SU-DHL-6 (cell line): Measurements from ENCODE around the gene NECAB2.

Experiments used
- CTCF ChIP-seq: fragments of 200-600 bp; sonication (generic); IDR thresholded peaks from one replicate; pipeline ENCODE4 v1.5.1; 2017; ENCODE audit warnings: antibody characterized with exemption, mild to moderate bottlenecking, low read length, moderate library complexity; ENCODE audit not compliant: insufficient read depth, poor library complexity, severe bottlenecking
- EZH2phosphoT487 ChIP-seq: fragments of 200-600 bp; sonication (generic), shearing (Covaris generic); conservative IDR thresholded peaks from 2 replicates; pipeline ENCODE4 v1.6.1; 2018; ENCODE audit warnings: mild to moderate bottlenecking, antibody characterized with exemption, low read length, moderate library complexity, mixed read lengths

GRCh38 chr16:83994703-83995102 lies 26.7 kb downstream of the NECAB2 start:
- TF ChIP-seq CTCF = no peak
- no peak for TF ChIP-seq EZH2phosphoT487
